ENCODE results near the gene TOB1. TPM values are rescaled to one million over a fixed set of nuclear protein-coding genes. Genes with fewer than 3 reads are reported as not detected.

TOB1 gene
- total and polyA plus RNA-seq, 2 experiments from 2014 or later = 12.1 to 46.9 TPM

GRCh38 chr17:50855708-50856330 is 10.3 kb downstream of the TOB1 start (continued):
- TF ChIP-seq ZNF462 (CRISPR knock-in tag; IDR thresholded peaks at IDR 0.05) = no peak

- H4K20me1 ChIP-seq (replicated peaks; ENCODE audit: insufficient read depth) = no peaks in the 10 kb centered on the region
- H3K4me3 Mint-ChIP-seq = no peak overlapping the region
- no peaks in the 10 kb centered on the region for H3K9me3 Mint-ChIP-seq
- 0 out of 2 replicates have a peak overlapping the region, but pooled peaks have one; percentile 0 for H2AFZ ChIP-seq
- no peak overlapping the region for H3K27ac Mint-ChIP-seq
- H3F3A ChIP-seq (replicated peaks; ENCODE audit: low read depth) = no peaks in the 10 kb centered on the region
- H3K27me3 ChIP-seq (ENCODE audit: insufficient read depth) = no peaks in the 10 kb centered on the region
- no peak for DNase-seq (ENCODE audit: low spot score)
- ATAC-seq = no peak
- no peaks in the 10 kb centered on the region for H3K36me3 Mint-ChIP-seq (ENCODE audit: low read depth)
- peaks cover 7% of the 10 kb centered on the region for H3K27me3 Mint-ChIP-seq (ENCODE audit: insufficient read depth, low read depth, poor library complexity)
- no peaks in the 10 kb centered on the region for H3K36me3 ChIP-seq (ENCODE audit: insufficient read depth)
- no peaks in the 10 kb centered on the region for H3K4me1 ChIP-seq (ENCODE audit: insufficient read depth)
- no peak overlapping the region for H3K4me2 ChIP-seq
- no peaks in the 10 kb centered on the region for H3K79me2 ChIP-seq (replicated peaks; ENCODE audit: insufficient read depth)
- TF ChIP-seq ETS1 (IDR thresholded peaks at IDR 0.05) (no peak), EZH2 (IDR thresholded peaks at IDR 0.05; ENCODE audit: low read depth, unreplicated experiment) (no peak), JUNB (IDR thresholded peaks at IDR 0.05; ENCODE audit: unreplicated experiment) (no peak), EZH2phosphoT487 (IDR thresholded peaks at IDR 0.05; ENCODE audit: unreplicated experiment) (no peak), REST (IDR thresholded peaks at IDR 0.05; ENCODE audit: unreplicated experiment) (no peak), NANOG (IDR thresholded peaks at IDR 0.05; ENCODE audit: borderline replicate concordance) (no peak), ZNF114 (CRISPR knock-in tag; IDR thresholded peaks at IDR 0.05) (no peak), POLR2AphosphoS5 (IDR thresholded peaks at IDR 0.05; ENCODE audit: low read depth) (no peak)
- H3K27ac ChIP-seq (ENCODE audit: low read depth) = no peak overlapping the region
- H3K9me2 ChIP-seq (ENCODE audit: insufficient read depth) = no peaks in the 10 kb centered on the region
- peaks cover 9% of the 10 kb centered on the region; the same call in 2 of the 3 replicates for H3K4me1 Mint-ChIP-seq
- H3K4me3 ChIP-seq = no peak overlapping the region
Observed at GRCh38 chr17:50853781-50854180, 12.4 kb downstream of the TOB1 start.
